ENCODE data around the gene PML.

- TF ChIP-seq YY1 (IDR thresholded peaks at IDR 0.05; ENCODE audit: borderline replicate concordance in 1 of 3, control insufficient read depth in 1 of 3, extremely low read depth in 1 of 3, insufficient read depth in 3 of 3, insufficient read length in 1 of 3, insufficient replicate concordance in 2 of 3, low read depth in 1 of 3, low read length in 2 of 3) (no peak), FOXK1 (CRISPR knock-in tag; IDR thresholded peaks at IDR 0.05; ENCODE audit: borderline replicate concordance) (no peak), DNMT1 (IDR thresholded peaks at IDR 0.05) (no peak)
Observed at GRCh38 chr15:73982222-73982962, 12.1 kb upstream of the PML start.

All from K562 (cell line).